ENCODE measurements around the gene MND1. TPM values are rescaled to one million over a fixed set of nuclear protein-coding genes. Genes with fewer than 3 reads are reported as not detected.

Gene MND1
- total RNA-seq, 1 donor from 2014 or later: 0.53 TPM

DNA sequence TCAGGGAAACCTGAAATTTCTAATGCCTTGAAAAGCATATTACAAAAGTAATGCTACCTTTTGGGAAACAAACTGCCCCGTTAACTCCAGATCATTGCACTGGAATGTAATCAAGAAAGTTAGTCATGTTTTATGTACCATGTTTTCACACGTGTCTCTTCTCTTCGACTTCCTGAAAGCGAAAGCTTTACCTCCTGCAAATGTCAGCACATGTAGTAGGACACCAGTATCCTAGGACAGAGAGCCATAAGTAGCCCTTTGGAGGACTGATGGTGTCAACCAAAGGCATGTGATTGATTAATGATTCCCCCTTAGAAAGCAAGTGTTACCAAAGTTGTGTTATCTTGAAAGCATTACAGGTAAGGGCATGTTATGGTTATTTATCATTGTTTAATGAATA is 8.8 kb upstream of the MND1 start:
- ATAC-seq (ENCODE audit: low read depth) (no peak), DNase-seq (no peak)
- no peaks in the 10 kb centered on the region for H3K36me3 Mint-ChIP-seq (ENCODE audit: low read depth)
- H3K27ac Mint-ChIP-seq: no peak overlapping the region
- ChIA-PET CTCF (interaction anchor here (1.5 kb wide), 1 partner anchor 97 kb away, joined by 3 read pairs; no protein-coding TSS in a partner anchor), POLR2A (no interaction called here)
- H3K4me3 Mint-ChIP-seq: no peak overlapping the region
- H3K4me1 Mint-ChIP-seq: no peaks in the 10 kb centered on the region
- H3K27me3 Mint-ChIP-seq: no peaks in the 10 kb centered on the region
- no peaks in the 10 kb centered on the region for H3K9me3 Mint-ChIP-seq
- intact Hi-C loops (cut with micrococcal nuclease): no loop called here
- TF ChIP-seq, protein P1, sequence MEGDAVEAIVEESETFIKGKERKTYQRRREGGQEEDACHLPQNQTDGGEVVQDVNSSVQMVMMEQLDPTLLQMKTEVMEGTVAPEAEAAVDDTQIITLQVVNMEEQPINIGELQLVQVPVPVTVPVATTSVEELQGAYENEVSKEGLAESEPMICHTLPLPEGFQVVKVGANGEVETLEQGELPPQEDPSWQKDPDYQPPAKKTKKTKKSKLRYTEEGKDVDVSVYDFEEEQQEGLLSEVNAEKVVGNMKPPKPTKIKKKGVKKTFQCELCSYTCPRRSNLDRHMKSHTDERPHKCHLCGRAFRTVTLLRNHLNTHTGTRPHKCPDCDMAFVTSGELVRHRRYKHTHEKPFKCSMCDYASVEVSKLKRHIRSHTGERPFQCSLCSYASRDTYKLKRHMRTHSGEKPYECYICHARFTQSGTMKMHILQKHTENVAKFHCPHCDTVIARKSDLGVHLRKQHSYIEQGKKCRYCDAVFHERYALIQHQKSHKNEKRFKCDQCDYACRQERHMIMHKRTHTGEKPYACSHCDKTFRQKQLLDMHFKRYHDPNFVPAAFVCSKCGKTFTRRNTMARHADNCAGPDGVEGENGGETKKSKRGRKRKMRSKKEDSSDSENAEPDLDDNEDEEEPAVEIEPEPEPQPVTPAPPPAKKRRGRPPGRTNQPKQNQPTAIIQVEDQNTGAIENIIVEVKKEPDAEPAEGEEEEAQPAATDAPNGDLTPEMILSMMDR (IDR thresholded peaks at IDR 0.05): no peak

DNA sequence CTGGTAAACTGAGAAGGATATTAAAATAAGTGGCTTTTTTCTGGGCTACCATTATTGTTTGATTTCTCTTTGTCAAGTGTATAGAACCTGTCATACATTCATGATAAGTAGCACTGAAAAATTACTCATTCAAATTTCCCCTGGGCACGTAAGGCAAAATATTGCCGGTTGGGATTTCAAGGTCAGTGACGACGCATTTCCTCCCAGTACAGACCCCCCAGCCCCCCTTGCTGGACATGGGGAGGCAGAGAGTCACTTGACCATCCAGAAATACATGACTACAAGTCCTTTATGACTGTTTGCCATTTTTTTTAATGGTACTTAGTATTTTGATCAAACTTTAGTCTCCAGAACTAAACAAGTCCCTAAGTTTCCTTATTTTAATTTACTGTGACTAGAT is 6.8 kb upstream of the MND1 start:
- no peak overlapping the region for H3K27ac Mint-ChIP-seq
- ATAC-seq (ENCODE audit: low read depth) (no peak), DNase-seq (no peak)
- TF ChIP-seq, protein P1 (IDR thresholded peaks at IDR 0.05): no peak
- H3K27me3 Mint-ChIP-seq: no peaks in the 10 kb centered on the region
- peaks cover 15% of the 10 kb centered on the region for H3K4me1 Mint-ChIP-seq
- intact Hi-C loops (cut with micrococcal nuclease): no loop called here
- ChIA-PET POLR2A (no interaction called here), CTCF (no interaction called here)
- H3K36me3 Mint-ChIP-seq (ENCODE audit: low read depth): no peaks in the 10 kb centered on the region
- no peaks in the 10 kb centered on the region for H3K9me3 Mint-ChIP-seq
- no peak overlapping the region for H3K4me3 Mint-ChIP-seq

DNA sequence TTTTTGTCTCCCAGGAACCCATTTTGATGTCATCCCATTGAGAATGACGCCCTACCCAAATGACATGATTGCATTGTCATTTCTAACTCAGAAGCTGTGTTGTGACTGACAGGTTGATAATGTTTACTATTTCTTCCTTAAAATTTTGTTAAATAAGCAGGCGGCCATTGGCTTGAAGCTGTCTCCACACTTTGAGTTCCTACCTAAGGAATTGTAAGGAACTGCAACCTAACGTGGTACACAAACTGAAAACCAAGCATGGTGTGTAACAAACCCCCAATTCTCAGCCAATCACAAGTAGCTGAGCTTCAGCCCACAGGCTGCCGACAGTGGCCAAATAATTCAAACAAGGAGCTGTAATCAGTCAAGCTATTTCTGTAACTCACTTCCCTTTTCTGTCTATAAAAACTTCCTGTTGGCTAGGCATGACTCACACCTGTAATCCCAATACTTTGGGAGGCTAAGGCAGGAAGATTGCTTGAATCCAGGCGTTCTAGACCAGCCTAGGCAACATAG is 2.9 kb upstream of the MND1 start:
- DNase-seq (no peak), ATAC-seq (ENCODE audit: low read depth) (no peak)
- CTCF ChIA-PET: interaction anchor here (1.0 to 3.3 kb wide), 3 partner anchors 293 to 409 kb away, joined by 3 to 21 read pairs (median 3); no protein-coding TSS in a partner anchor
- peaks cover 3% of the 10 kb centered on the region for H3K36me3 Mint-ChIP-seq (ENCODE audit: low read depth)
- H3K4me3 Mint-ChIP-seq: no peak overlapping the region
- H3K27ac Mint-ChIP-seq: no peak overlapping the region
- TF ChIP-seq, protein P1 (IDR thresholded peaks at IDR 0.05): no peak
- H3K9me3 Mint-ChIP-seq: no peaks in the 10 kb centered on the region
- POLR2A ChIA-PET: interaction anchor here (1.9 kb wide), 1 partner anchor 301 kb away, joined by 5 read pairs; no protein-coding TSS in a partner anchor
- H3K4me1 Mint-ChIP-seq: peaks cover 32% of the 10 kb centered on the region
- intact Hi-C loops (cut with micrococcal nuclease): loop anchor here (5.0 to 10.0 kb wide), 3 partner anchors 1163 to 1579 kb away; partner anchors contain the start of genes FGG and GATB
- H3K27me3 Mint-ChIP-seq: no peaks in the 10 kb centered on the region

- DNase-seq (no peak), ATAC-seq (ENCODE audit: low read depth) (no peak)
- intact Hi-C loops (cut with micrococcal nuclease): loop anchor here (5.0 to 10.0 kb wide), 3 partner anchors 1162 to 1581 kb away; partner anchors contain the start of genes FGG and GATB
- peaks cover 42% of the 10 kb centered on the region for H3K4me1 Mint-ChIP-seq
- peaks cover 3% of the 10 kb centered on the region for H3K36me3 Mint-ChIP-seq (ENCODE audit: low read depth)
- peak overlapping the region; percentile 46 for H3K4me3 Mint-ChIP-seq
- ChIA-PET CTCF (interaction anchor here (1.0 to 3.3 kb wide), 3 partner anchors 231 to 300 kb away, joined by 3 to 21 read pairs (median 3); no protein-coding TSS in a partner anchor), POLR2A (interaction anchor here (0.6 to 1.9 kb wide), 2 partner anchors 47 to 300 kb away, joined by 5 to 6 read pairs; no protein-coding TSS in a partner anchor)
- TF ChIP-seq, protein P1 (IDR thresholded peaks at IDR 0.05): no peak
- H3K9me3 Mint-ChIP-seq: no peaks in the 10 kb centered on the region
- H3K27me3 Mint-ChIP-seq: no peaks in the 10 kb centered on the region
- H3K27ac Mint-ChIP-seq: peak overlapping the region; percentile 7
Measured at GRCh38 chr4:153342751-153343552, 1.5 kb upstream of the MND1 start.
